Stimulated activated CD8-positive, alpha-beta memory T cell treated with anti-CD3 and anti-CD28 coated beads, Interleukin-12 subunit alpha, Interleukin-12 subunit beta, amount 100 ng/mL, for 24 hours (primary cell): Measurements from ENCODE around the gene GNPAT.

Experiments
- DNase-seq: peaks from one replicate; pipeline ENCODE4 v3.0.0-alpha.2; 2020; ENCODE audit errors: extremely low read depth

The GNPAT gene

DNA sequence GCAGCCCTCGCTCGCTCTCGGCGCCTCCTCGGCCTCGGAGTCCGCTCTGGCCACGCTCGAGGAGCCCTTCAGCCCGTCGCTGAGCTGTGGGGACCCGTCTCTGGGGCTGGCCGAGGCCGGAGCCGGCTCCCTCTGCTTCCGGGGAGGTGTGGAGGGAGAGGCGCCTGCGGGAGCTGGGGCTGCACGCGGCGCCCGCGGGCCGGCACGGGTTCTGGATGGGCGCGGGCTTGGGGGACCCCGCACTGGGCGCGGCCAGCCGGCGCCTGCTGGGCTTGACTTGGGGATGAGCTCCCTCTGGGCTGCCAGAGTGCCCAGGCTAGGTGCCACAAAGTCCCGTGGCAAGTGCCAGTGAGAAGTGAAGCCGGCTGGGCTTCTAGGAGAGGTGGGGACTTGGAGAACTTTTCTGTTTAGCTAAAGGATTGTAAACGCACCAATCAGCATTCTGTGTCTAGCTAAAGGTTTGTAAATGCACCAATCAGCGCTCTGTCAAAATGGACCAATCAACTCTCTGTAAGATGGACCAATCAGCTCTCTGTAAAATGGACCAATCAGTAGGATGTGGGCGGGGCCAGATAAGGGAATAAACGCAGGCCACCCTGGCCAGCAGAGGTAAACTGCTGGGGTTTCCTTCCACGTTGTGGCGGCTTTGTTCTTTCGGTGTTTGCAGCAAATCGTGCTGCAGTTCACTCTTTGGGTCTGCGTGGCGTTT is 76.4 kb downstream of the GNPAT start:
- DNase-seq: no peak

DNA sequence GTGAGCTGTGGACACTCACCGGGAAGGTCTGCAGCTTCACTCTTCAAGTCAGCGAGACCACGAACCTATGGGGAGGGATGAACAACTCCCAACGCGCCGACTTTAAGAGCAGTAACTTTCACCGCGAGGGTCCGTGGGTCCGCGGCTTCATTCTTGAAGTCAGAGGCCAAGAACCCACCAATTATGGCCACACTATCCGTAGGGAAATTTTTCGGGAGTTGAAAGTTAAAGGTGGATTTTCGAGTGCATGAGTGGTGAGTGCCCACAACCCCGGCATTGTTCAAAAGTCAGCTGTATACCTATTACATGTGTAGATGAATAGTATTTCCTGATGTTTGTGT is 77.0 kb downstream of the GNPAT start:
- no peak for DNase-seq

DNA sequence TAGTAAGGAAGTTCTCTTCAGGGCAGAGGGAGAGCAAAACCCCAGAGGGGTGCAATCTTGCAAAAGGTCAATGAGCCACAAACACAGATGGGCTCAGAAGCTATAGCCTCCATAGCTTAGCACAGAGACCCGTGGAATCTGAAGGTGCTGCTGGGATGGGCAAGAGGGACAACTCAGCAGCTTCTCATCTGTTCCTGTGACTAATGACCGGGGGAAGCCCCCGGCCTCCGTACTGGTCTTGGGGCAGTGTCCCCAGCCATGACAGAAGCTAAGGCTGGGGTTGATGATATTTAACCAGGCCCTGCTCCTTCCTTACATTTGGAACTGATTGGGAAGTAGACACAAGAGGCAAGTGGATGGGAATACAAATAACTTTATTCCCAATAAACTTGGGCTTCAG is 77.6 kb downstream of the GNPAT start:
- no peak for DNase-seq

DNA sequence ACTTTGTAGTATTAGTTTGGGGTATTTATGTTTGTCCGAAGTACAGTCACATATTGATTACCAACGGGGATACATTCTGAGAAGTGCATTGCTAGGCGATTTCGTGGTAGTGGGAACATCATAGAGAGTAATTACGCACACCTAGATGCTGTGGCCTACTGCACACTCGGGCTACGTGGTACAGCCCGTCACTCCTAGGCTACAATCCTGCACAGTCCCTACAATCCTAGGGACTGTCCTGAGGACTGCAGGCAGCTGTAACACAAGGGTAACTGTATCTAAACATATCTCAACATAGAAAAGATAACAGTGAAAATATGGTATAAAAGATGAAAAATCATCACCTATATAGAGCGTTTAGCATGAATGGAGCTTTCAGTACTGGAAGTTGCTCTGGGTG is 78.1 kb downstream of the GNPAT start:
- no peak for DNase-seq

DNA sequence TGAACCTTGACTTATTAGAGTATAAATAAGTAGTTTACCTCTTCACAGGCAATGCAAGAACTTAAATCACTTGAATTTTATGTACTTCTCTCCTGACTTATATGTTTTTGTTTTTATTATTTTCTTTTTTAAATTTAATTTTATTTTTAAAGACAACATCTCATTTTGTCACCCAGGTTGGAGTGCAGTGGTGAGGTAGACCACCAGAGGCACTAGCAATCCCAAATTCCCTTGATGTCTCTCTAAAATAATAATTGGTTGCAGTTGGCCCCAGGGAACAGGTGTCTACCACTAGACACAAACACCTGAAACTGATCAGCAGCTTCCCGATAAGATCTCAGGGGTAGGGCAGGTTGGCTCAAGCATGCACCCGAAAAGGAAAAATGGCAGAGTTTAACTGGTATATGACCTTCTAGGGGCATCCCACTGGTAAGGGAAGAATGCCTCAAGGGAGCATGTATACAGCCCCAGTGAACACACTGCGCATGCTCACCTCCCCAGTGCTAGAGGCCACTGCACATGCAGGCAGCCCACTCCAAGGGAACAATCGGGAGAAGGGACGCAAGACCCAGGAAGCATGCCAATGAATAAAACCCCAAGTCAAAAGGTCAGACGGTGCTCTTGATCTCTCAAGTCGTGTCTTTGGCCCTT is 82.0 kb downstream of the GNPAT start:
- DNase-seq: no peak

DNA sequence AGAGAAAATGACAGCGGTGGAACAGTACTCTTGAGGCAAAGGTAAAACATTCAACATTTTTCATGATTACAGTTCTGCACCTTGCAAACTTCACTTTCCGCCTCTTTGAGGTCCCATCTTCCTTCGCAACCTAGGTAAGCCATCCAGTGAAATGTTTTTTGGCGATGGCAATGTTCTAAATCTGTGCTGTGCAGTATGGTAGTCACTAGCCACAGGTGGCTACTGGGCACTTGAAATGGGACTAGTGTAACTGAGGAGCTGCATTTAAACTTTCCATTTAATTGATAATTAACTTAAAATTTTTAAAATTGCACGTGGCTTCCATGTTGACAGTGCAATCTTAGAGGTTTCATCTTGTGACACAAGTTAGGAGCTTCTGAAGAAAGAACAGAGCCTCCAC is 83.6 kb downstream of the GNPAT start:
- no peak for DNase-seq

DNA sequence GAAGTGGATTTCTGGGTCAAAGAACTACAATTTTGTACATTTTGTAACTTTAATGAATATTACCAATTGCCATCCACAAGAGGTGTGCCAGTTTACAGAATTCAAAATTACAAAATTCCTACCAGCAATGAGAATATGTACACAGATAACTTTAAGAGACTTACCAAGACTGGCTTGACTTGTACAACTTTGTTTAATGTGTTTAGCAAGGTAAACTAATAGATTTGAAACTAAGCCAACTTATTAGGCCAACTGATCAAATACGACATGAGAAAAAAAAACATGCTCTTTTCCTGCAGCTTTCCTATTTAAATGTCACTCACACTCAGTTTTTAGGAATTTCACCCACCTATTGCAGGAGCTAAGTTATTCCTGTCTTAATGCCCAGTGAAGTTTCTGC is 85.2 kb downstream of the GNPAT start:
- no peak for DNase-seq
